HepG2 (cell line): ENCODE measurements around the gene ARHGAP26. TPM values are rescaled to one million over a fixed set of nuclear protein-coding genes. Genes with fewer than 3 reads are reported as not detected.

Experiments
- ARNT2 ChIP-seq: sonication (generic); formaldehyde crosslinking; IDR thresholded peaks from 2 replicates; pipeline ENCODE4 v1.8.0; 2022; ENCODE audit warnings: mild to moderate bottlenecking, low read depth, missing genetic modification reagents, moderate library complexity
- CHD4 ChIP-seq: fragments of 200-600 bp; sonication (generic); IDR thresholded peaks from 2 replicates; pipeline ENCODE4 v1.7.0; 2017; ENCODE audit warnings: mild to moderate bottlenecking, low read length, borderline replicate concordance
- CREB3 ChIP-seq: sonication (generic); formaldehyde crosslinking; IDR thresholded peaks from 2 replicates; pipeline ENCODE4 v1.5.0; 2020; ENCODE audit warnings: missing genetic modification reagents
- ELK4 ChIP-seq: sonication (generic); formaldehyde crosslinking; IDR thresholded peaks from 2 replicates; pipeline ENCODE4 v1.9.0; 2021; ENCODE audit warnings: missing genetic modification reagents, borderline replicate concordance
- HBP1 ChIP-seq: IDR thresholded peaks from 2 replicates; pipeline ENCODE4 v1.6.1; 2016; ENCODE audit warnings: low read depth, control low read depth
- HNRNPUL1 ChIP-seq: fragments of 200-400 bp; formaldehyde crosslinking; IDR thresholded peaks from 2 replicates; pipeline ENCODE4 v1.6.1; 2017; ENCODE audit warnings: low read depth, mild to moderate bottlenecking, low read length, moderate library complexity
- MTERF4 ChIP-seq: sonication (generic); formaldehyde crosslinking; IDR thresholded peaks from 2 replicates; pipeline ENCODE4 v1.8.0; 2023; ENCODE audit warnings: mild to moderate bottlenecking, missing genetic modification reagents
- MXD1 ChIP-seq: sonication (generic); formaldehyde crosslinking; IDR thresholded peaks from 2 replicates; pipeline ENCODE4 v1.4.0; 2020; ENCODE audit warnings: mild to moderate bottlenecking, missing genetic modification reagents
- MYPOP ChIP-seq: sonication (generic); formaldehyde crosslinking; IDR thresholded peaks from 2 replicates; pipeline ENCODE4 v1.8.1; 2023; ENCODE audit warnings: mild to moderate bottlenecking, moderate library complexity, missing genetic modification reagents
- NFRKB ChIP-seq: fragments of 450-650 bp; IDR thresholded peaks from 2 replicates; pipeline ENCODE4 v1.6.1; 2017
- NR2C2 ChIP-seq: sonication (generic); formaldehyde crosslinking; IDR thresholded peaks from 2 replicates; pipeline ENCODE4 v1.4.0; 2020; ENCODE audit warnings: missing genetic modification reagents, mild to moderate bottlenecking, moderate library complexity, borderline replicate concordance
- RFX1 ChIP-seq: fragments of 450-650 bp; IDR thresholded peaks from 2 replicates; pipeline ENCODE4 v1.6.1; 2017
- SETDB1 ChIP-seq: sonication (generic); formaldehyde crosslinking; IDR thresholded peaks from 2 replicates; pipeline ENCODE4 v1.5.1; 2020; ENCODE audit warnings: missing genetic modification reagents, mild to moderate bottlenecking, borderline replicate concordance
- TMF1 ChIP-seq: sonication (generic); formaldehyde crosslinking; IDR thresholded peaks from 2 replicates; pipeline ENCODE4 v1.8.1; 2022; ENCODE audit warnings: low read depth, missing genetic modification reagents
- ZBTB25 ChIP-seq: IDR thresholded peaks from 2 replicates; pipeline ENCODE4 v1.6.1; 2018; ENCODE audit warnings: missing genetic modification reagents
- ZEB1 ChIP-seq: IDR thresholded peaks from 2 replicates; pipeline ENCODE4 v1.6.1; 2012; ENCODE audit warnings: mild to moderate bottlenecking, low read depth, inconsistent platforms; ENCODE audit not compliant: insufficient replicate concordance
- ZMAT5 ChIP-seq: sonication (generic); formaldehyde crosslinking; IDR thresholded peaks from 2 replicates; pipeline ENCODE4 v1.5.0; 2020; ENCODE audit warnings: mild to moderate bottlenecking, low read depth, missing genetic modification reagents, borderline replicate concordance
- ZNF784 ChIP-seq: sonication (generic); formaldehyde crosslinking; IDR thresholded peaks from 2 replicates; pipeline ENCODE4 v1.5.1; 2020; ENCODE audit warnings: missing genetic modification reagents, mild to moderate bottlenecking, borderline replicate concordance
- ZNF816 ChIP-seq: sonication (generic); formaldehyde crosslinking; IDR thresholded peaks from 2 replicates; pipeline ENCODE4 v1.8.0; 2022; ENCODE audit warnings: missing genetic modification reagents, mild to moderate bottlenecking, borderline replicate concordance
- polyA plus RNA-seq, 8 experiments: library from polyadenylated mRNA; depleted of rRNA in 3 of 8; stranded (reverse) in 7 of 8; unstranded in 1 of 8; fragments of >200 nt; fragmentation: Illumina TruSeq in 4 of 8; extraction: Trizol in 4 of 8; gene quantifications; 2 replicates each; pipeline versions ENCODE4 v1.2.1 to v1.2.3, GENCODE V29; 2011 to 2016; ENCODE audit warnings: low read depth in 4 of 8, missing spikeins in 1 of 8, mixed read lengths in 1 of 8; ENCODE audit not compliant: insufficient read depth in 1 of 8
- total RNA-seq, 5 experiments: library from RNA; depleted of rRNA; stranded (reverse); fragments of >200 nt; fragmentation: Illumina TruSeq; extraction: Trizol; gene quantifications; 2 replicates each; pipeline ENCODE4 v1.2.3, GENCODE V29; 2016; ENCODE audit warnings: low read depth in 1 of 5

The ARHGAP26 gene
- total and polyA plus RNA-seq, 2 of the 13 experiments (the other 11 are each of a cell fraction or from before 2014, with no cell fraction given), result 9.6 to 18.2 TPM

- peak; percentile 77 for TF ChIP-seq ARNT2
- no peak for TF ChIP-seq RFX1
- TF ChIP-seq HNRNPUL1, result no peak
- no peak; the same call in 1 of the 2 replicates for TF ChIP-seq MTERF4 (CRISPR knock-in tag)
- TF ChIP-seq CREB3 (CRISPR knock-in tag), result no peak
- TF ChIP-seq NFRKB, result no peak
- TF ChIP-seq ELK4, result no peak
- no peak; the same call in 1 of the 2 replicates for TF ChIP-seq ZNF784 (CRISPR knock-in tag)
- TF ChIP-seq CHD4, result no peak
- no peak; the same call in 1 of the 2 replicates for TF ChIP-seq HBP1 (CRISPR knock-in tag)
- no peak for TF ChIP-seq ZMAT5 (CRISPR knock-in tag)
- TF ChIP-seq ZEB1, result no peak
- no peak for TF ChIP-seq ZBTB25
- peak; percentile 27; the same call in 1 of the 2 replicates for TF ChIP-seq MXD1 (CRISPR knock-in tag)
- TF ChIP-seq SETDB1, result no peak
- peak; percentile 91 for TF ChIP-seq MYPOP
- peak; percentile 78; the same call in 1 of the 2 replicates for TF ChIP-seq TMF1 (CRISPR knock-in tag)
- no peak; the same call in 1 of the 2 replicates for TF ChIP-seq NR2C2 (CRISPR knock-in tag)
- no peak; the same call in 1 of the 2 replicates for TF ChIP-seq ZNF816 (CRISPR knock-in tag)
Observed at GRCh38 chr5:142769793-142770649, at the start of gene ARHGAP26 (continued).
